OCI-LY7 (cell line): Measurements from ENCODE around the gene NEURL3.

Experiments used
- EZH2phosphoT487 ChIP-seq: fragments of 200-600 bp; sonication (generic); IDR thresholded peaks from 2 replicates; pipeline ENCODE4 v1.6.1; 2018; ENCODE audit warnings: low read depth, borderline replicate concordance, mild to moderate bottlenecking, mixed run types, antibody characterized with exemption, low read length, moderate library complexity, mixed read lengths
- TF ChIP-seq, protein P1 (sequence below): fragments of 200-600 bp; sonication (generic); conservative IDR thresholded peaks from 2 replicates; pipeline ENCODE4 v1.5.1; 2014; ENCODE audit warnings: mild to moderate bottlenecking, antibody characterized with exemption, low read length, moderate library complexity, mixed read lengths

DNA sequence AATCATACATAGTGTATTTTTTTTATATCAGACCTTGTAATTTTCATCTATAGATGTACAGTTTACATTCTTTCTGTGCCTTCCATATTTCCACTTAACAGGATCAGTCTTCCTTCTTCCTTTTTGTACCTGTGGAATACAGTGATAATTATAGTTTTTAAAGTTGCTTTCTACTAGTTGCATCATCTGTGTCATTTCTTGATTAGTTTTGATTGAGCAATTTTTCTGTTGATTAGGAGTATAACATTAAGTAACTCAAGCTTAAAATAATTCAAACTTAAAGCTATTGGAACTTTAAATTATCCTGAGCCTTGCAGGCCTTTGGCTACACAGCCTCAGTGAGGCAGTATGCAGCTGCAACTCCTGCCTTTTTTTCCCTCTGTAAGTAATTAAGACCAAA is 57.4 kb downstream of the NEURL3 start:
- TF ChIP-seq, protein P1, sequence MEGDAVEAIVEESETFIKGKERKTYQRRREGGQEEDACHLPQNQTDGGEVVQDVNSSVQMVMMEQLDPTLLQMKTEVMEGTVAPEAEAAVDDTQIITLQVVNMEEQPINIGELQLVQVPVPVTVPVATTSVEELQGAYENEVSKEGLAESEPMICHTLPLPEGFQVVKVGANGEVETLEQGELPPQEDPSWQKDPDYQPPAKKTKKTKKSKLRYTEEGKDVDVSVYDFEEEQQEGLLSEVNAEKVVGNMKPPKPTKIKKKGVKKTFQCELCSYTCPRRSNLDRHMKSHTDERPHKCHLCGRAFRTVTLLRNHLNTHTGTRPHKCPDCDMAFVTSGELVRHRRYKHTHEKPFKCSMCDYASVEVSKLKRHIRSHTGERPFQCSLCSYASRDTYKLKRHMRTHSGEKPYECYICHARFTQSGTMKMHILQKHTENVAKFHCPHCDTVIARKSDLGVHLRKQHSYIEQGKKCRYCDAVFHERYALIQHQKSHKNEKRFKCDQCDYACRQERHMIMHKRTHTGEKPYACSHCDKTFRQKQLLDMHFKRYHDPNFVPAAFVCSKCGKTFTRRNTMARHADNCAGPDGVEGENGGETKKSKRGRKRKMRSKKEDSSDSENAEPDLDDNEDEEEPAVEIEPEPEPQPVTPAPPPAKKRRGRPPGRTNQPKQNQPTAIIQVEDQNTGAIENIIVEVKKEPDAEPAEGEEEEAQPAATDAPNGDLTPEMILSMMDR: no peak
- TF ChIP-seq EZH2phosphoT487: no peak
